Uterus (tissue), 4 donors: ENCODE results near the gene PMAIP1. TPM values are rescaled to one million over a fixed set of nuclear protein-coding genes. Genes with fewer than 3 reads are reported as not detected.

Experiments used
- DNase-seq, 2 donors: peaks; one replicate each; pipeline ENCODE4 v3.0.0-alpha.2; 2019 to 2020
- H3K27ac ChIP-seq, 2 donors: fragments of 200-600 bp; sonication (generic); 1 replicate in 1 of 2; 2 replicates in 1 of 2; pipeline ENCODE4 v1.5.1; 2016 to 2018
- H3K27me3 ChIP-seq, 2 donors: fragments of 200-600 bp; sonication (generic); one replicate each; pipeline ENCODE4 v1.5.1; 2018 to 2019; ENCODE audit warnings: control low read depth in 1 of 2
- H3K36me3 ChIP-seq, 2 donors: fragments of 200-600 bp; sonication (generic); one replicate each; pipeline ENCODE4 v1.5.1; 2019; ENCODE audit warnings: control low read depth in 1 of 2
- H3K4me1 ChIP-seq, 2 donors: fragments of 200-600 bp; sonication (generic); one replicate each; pipeline ENCODE4 v1.5.1; 2018 to 2019; ENCODE audit warnings: control low read depth in 1 of 2
- H3K4me3 ChIP-seq, 2 donors: fragments of 200-600 bp; sonication (generic); 1 replicate in 1 of 2; 2 replicates in 1 of 2; pipeline ENCODE4 v1.5.1; 2018 to 2019; ENCODE audit warnings: mild to moderate bottlenecking in 1 of 2
- H3K9me3 ChIP-seq, 2 donors: fragments of 200-600 bp; sonication (generic); one replicate each; pipeline ENCODE4 v1.5.1; 2019; ENCODE audit warnings: control low read depth in 1 of 2
- CTCF ChIP-seq, 4 experiments: fragments of 200-600 bp in 2 of 4; fragments of 450-650 bp in 2 of 4; sonication (generic) in 2 of 4; IDR thresholded peaks; one replicate each; pipeline ENCODE4 v1.5.1; 2016 to 2019; ENCODE audit warnings: antibody characterized with exemption in 4 of 4, mild to moderate bottlenecking in 2 of 4, moderate library complexity in 1 of 4
- POLR2A ChIP-seq, 2 donors: fragments of 450-650 bp; IDR thresholded peaks; one replicate each; pipeline ENCODE4 v1.6.1; 2016; ENCODE audit warnings: antibody characterized with exemption in 2 of 2, mild to moderate bottlenecking in 1 of 2, moderate library complexity in 1 of 2
- intact Hi-C: fragments of 100-400 bp; cut with DNase I; formaldehyde crosslinking; loops from one replicate; pipeline ENCODE4 v1.15.1; 2023; ENCODE audit warnings: low total_unique reads
- total RNA-seq, 4 donors: library from RNA; depleted of rRNA in 3 of 4; stranded (reverse); fragments of >200 nt in 3 of 4; gene quantifications; one replicate each; pipeline versions ENCODE4 v1.1.0 to v1.2.4, GENCODE V29; 2014 to 2023
- donor health status: DM: yes; HTN: yes; CAD: no.

PMAIP1 gene
- total RNA-seq, 4 donors from 2014 or later: 0.82 to 3.5 (median 3.0) TPM

- Histone ChIP-seq H3K27me3 (no peaks in the 10 kb centered on the region), H3K27ac (no peak overlapping the region), H3K4me3 (no peak overlapping the region), H3K4me1 (no peaks in the 10 kb centered on the region), H3K9me3 (no peaks in the 10 kb centered on the region), H3K36me3 (no peaks in the 10 kb centered on the region)
- intact Hi-C loops: no loop called here
- no peak for DNase-seq
- TF ChIP-seq POLR2A (IDR thresholded peaks at IDR 0.05) (no peak), CTCF (IDR thresholded peaks at IDR 0.05) (no peak)
These were observed 19.2 kb downstream of the PMAIP1 start for GRCh38 chr18:59918997-59919396.

- H3K4me1 ChIP-seq: no peaks in the 10 kb centered on the region
- intact Hi-C loops: no loop called here
- H3K4me3 ChIP-seq: no peak overlapping the region
- TF ChIP-seq POLR2A (IDR thresholded peaks at IDR 0.05) (no peak), CTCF (IDR thresholded peaks at IDR 0.05) (no peak)
- no peak for DNase-seq
- no peaks in the 10 kb centered on the region for H3K36me3 ChIP-seq
- no peaks in the 10 kb centered on the region for H3K9me3 ChIP-seq
- no peak overlapping the region for H3K27ac ChIP-seq
- H3K27me3 ChIP-seq: no peaks in the 10 kb centered on the region
These were observed 21.6 kb downstream of the PMAIP1 start for GRCh38 chr18:59921384-59921891.

- DNase-seq: no peak
- Histone ChIP-seq H3K27ac (no peak overlapping the region), H3K9me3 (no peaks in the 10 kb centered on the region), H3K27me3 (no peaks in the 10 kb centered on the region), H3K36me3 (no peaks in the 10 kb centered on the region), H3K4me1 (no peaks in the 10 kb centered on the region), H3K4me3 (no peak overlapping the region)
- TF ChIP-seq POLR2A (IDR thresholded peaks at IDR 0.05) (no peak), CTCF (IDR thresholded peaks at IDR 0.05) (no peak)
- intact Hi-C loops: no loop called here
These were observed 23.9 kb downstream of the PMAIP1 start for GRCh38 chr18:59923539-59924196.

GRCh38 chr18:59926131-59926530 lies 26.3 kb downstream of the PMAIP1 start:
- no peaks in the 10 kb centered on the region for H3K4me1 ChIP-seq
- no peaks in the 10 kb centered on the region for H3K9me3 ChIP-seq
- no peaks in the 10 kb centered on the region for H3K36me3 ChIP-seq
- no peaks in the 10 kb centered on the region for H3K27me3 ChIP-seq
- intact Hi-C loops: no loop called here
- no peak overlapping the region for H3K27ac ChIP-seq
- H3K4me3 ChIP-seq: no peak overlapping the region
- no peak for DNase-seq
- no peak for TF ChIP-seq POLR2A (IDR thresholded peaks at IDR 0.05)
- no peak for TF ChIP-seq CTCF (IDR thresholded peaks at IDR 0.05)

GRCh38 chr18:59927246-59927825 lies 27.5 kb downstream of the PMAIP1 start:
- H3K36me3 ChIP-seq: no peaks in the 10 kb centered on the region
- H3K27me3 ChIP-seq: no peaks in the 10 kb centered on the region
- intact Hi-C loops: no loop called here
- no peak for DNase-seq
- H3K27ac ChIP-seq: no peak overlapping the region
- no peaks in the 10 kb centered on the region for H3K4me1 ChIP-seq
- TF ChIP-seq POLR2A (IDR thresholded peaks at IDR 0.05): no peak
- TF ChIP-seq CTCF (IDR thresholded peaks at IDR 0.05): no peak
- H3K4me3 ChIP-seq: no peak overlapping the region
- no peaks in the 10 kb centered on the region for H3K9me3 ChIP-seq
